ENCODE data around the gene GMDS. TPM values are rescaled to one million over a fixed set of nuclear protein-coding genes. Genes with fewer than 3 reads are reported as not detected.

The GMDS gene
- total RNA-seq, 1 donor from 2014 or later = 17.9 TPM

- no peak for TF ChIP-seq CTCF (conservative IDR thresholded peaks at IDR 0.05; ENCODE audit: low read depth, low read length)
- no peak overlapping the region for H3K4me3 ChIP-seq (ENCODE audit: low read depth, low read length)
- no peak for DNase-seq (ENCODE audit: low read depth)
These were observed 536.2 kb downstream of the GMDS start for GRCh38 chr6:1709234-1709641.

- DNase-seq (ENCODE audit: low read depth) = no peak
- no peak for TF ChIP-seq CTCF (conservative IDR thresholded peaks at IDR 0.05; ENCODE audit: low read depth, low read length)
- no peak overlapping the region for H3K4me3 ChIP-seq (ENCODE audit: low read depth, low read length)
These were observed 536.6 kb downstream of the GMDS start for GRCh38 chr6:1708820-1709219.

GRCh38 chr6:1708122-1708521 lies 537.3 kb downstream of the GMDS start:
- DNase-seq (ENCODE audit: low read depth) = no peak
- no peak for TF ChIP-seq CTCF (conservative IDR thresholded peaks at IDR 0.05; ENCODE audit: low read depth, low read length)

GRCh38 chr6:1705630-1706029 lies 539.8 kb downstream of the GMDS start:
- no peak for TF ChIP-seq CTCF (conservative IDR thresholded peaks at IDR 0.05; ENCODE audit: low read depth, low read length)
- DNase-seq (ENCODE audit: low read depth) = no peak
- H3K4me3 ChIP-seq (ENCODE audit: low read depth, low read length) = no peak overlapping the region

More at GRCh38 chr6:1708122-1708521, 537.3 kb downstream of the GMDS start:
- H3K4me3 ChIP-seq (ENCODE audit: low read depth, low read length) = no peak overlapping the region

- no peak for DNase-seq (ENCODE audit: low read depth)
- H3K4me3 ChIP-seq (ENCODE audit: low read depth, low read length) = no peak overlapping the region
- TF ChIP-seq CTCF (conservative IDR thresholded peaks at IDR 0.05; ENCODE audit: low read depth, low read length) = no peak
These were observed 540.2 kb downstream of the GMDS start for GRCh38 chr6:1705183-1705582.

GRCh38 chr6:1704711-1705110 lies 540.7 kb downstream of the GMDS start:
- no peak for DNase-seq (ENCODE audit: low read depth)
- no peak for TF ChIP-seq CTCF (conservative IDR thresholded peaks at IDR 0.05; ENCODE audit: low read depth, low read length)

GRCh38 chr6:1703923-1704322 lies 541.5 kb downstream of the GMDS start:
- no peak overlapping the region for H3K4me3 ChIP-seq (ENCODE audit: low read depth, low read length)
- no peak for DNase-seq (ENCODE audit: low read depth)
- TF ChIP-seq CTCF (conservative IDR thresholded peaks at IDR 0.05; ENCODE audit: low read depth, low read length) = no peak

More at GRCh38 chr6:1704711-1705110, 540.7 kb downstream of the GMDS start:
- no peak overlapping the region for H3K4me3 ChIP-seq (ENCODE audit: low read depth, low read length)
